ENCODE results near the gene FPR2. TPM values are rescaled to one million over a fixed set of nuclear protein-coding genes. Genes with fewer than 3 reads are reported as not detected.

FPR2 gene
- total and polyA plus RNA-seq, 9 of the 15 experiments (the other 6 are each of a cell fraction or from before 2014, with no cell fraction given), result 0.03 to 0.15 (median 0.07) TPM; not detected in 6

DNA sequence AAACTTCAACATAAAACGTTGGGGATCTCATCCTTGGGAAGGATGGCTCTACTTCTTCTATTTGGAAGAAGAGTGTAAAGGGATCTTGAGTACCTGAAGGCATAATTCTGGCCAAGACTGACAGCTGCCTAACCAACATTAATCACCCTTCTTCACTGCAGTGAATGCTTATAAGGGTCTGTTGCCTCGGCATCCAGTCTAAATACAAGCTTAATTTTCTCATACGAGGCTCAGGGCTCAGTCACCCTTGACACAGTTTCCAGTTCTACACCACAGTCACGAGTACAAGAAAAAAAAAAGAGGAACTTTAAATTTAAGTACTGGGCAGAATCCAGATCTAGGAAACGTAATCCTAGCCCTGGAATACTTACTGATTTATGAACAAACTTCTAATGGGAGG is 43.0 kb downstream of the FPR2 start (continued):
- no peak for TF ChIP-seq ZC3H8 (IDR thresholded peaks at IDR 0.05)
- TF ChIP-seq ZNF316 (IDR thresholded peaks at IDR 0.05), result no peak
- no peak for TF ChIP-seq NUFIP1 (IDR thresholded peaks at IDR 0.05; ENCODE audit: partially characterized antibody)
- no peak for TF ChIP-seq ZNF75A (CRISPR knock-in tag; IDR thresholded peaks at IDR 0.05)
- TF ChIP-seq, protein P1, sequence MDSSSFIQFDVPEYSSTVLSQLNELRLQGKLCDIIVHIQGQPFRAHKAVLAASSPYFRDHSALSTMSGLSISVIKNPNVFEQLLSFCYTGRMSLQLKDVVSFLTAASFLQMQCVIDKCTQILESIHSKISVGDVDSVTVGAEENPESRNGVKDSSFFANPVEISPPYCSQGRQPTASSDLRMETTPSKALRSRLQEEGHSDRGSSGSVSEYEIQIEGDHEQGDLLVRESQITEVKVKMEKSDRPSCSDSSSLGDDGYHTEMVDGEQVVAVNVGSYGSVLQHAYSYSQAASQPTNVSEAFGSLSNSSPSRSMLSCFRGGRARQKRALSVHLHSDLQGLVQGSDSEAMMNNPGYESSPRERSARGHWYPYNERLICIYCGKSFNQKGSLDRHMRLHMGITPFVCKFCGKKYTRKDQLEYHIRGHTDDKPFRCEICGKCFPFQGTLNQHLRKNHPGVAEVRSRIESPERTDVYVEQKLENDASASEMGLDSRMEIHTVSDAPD (CRISPR knock-in tag; IDR thresholded peaks at IDR 0.05), result no peak
- no peak for TF ChIP-seq KAT8 (IDR thresholded peaks at IDR 0.05; ENCODE audit: low read depth)
- 0 out of 2 replicates have a peak, but pooled peaks have one; percentile 13 for TF ChIP-seq ZNF384 (IDR thresholded peaks at IDR 0.05; ENCODE audit: low read depth, low read length)
- no peak for TF ChIP-seq ERF (CRISPR knock-in tag; IDR thresholded peaks at IDR 0.05)
- no peak for TF ChIP-seq GABPB1 (CRISPR knock-in tag; IDR thresholded peaks at IDR 0.05)
- TF ChIP-seq SAP30 (IDR thresholded peaks at IDR 0.05; ENCODE audit: borderline replicate concordance, insufficient read depth, low read depth, low read length, poor library complexity, severe bottlenecking), result no peak
- TF ChIP-seq KDM2B (CRISPR knock-in tag; IDR thresholded peaks at IDR 0.05), result no peak
- no peak for TF ChIP-seq DPF2 (IDR thresholded peaks at IDR 0.05)
- no peak for TF ChIP-seq SRSF7 (optimal IDR thresholded peaks at IDR 0.05; ENCODE audit: low read depth, low read length)

Data from K562 (cell line).